ENCODE data around the gene ZNF425.

ZNF425 gene

GRCh38 chr7:149093228-149093627, 32.9 kb downstream of the ZNF425 start:
- TF ChIP-seq FOXM1 (IDR thresholded peaks at IDR 0.05; ENCODE audit: borderline replicate concordance, low read depth) = no peak

GRCh38 chr7:149090397-149091195, 35.5 kb downstream of the ZNF425 start, which contains the start of gene ZNF786:
Gene ZNF786 (minus strand): TSS chr7:149090718. CDS start chr7:149090640, 78 bp downstream.
- peak; percentile 99 for TF ChIP-seq EGR1 (IDR thresholded peaks at IDR 0.05)
- TF ChIP-seq CREB1 (IDR thresholded peaks at IDR 0.05; ENCODE audit: low read depth) = no peak
- TF ChIP-seq TCF12 (IDR thresholded peaks at IDR 0.05; ENCODE audit: low read depth) = peak; percentile 53
- TF ChIP-seq EP300 (IDR thresholded peaks at IDR 0.05; ENCODE audit: borderline replicate concordance) = 0 out of 2 replicates have a peak, but pooled peaks have one; percentile 30
- TF ChIP-seq FOXM1 (IDR thresholded peaks at IDR 0.05; ENCODE audit: borderline replicate concordance, low read depth) = no peak
- peak; percentile 75; the same call in 1 of the 2 replicates for TF ChIP-seq YY1 (IDR thresholded peaks at IDR 0.05; ENCODE audit: low read depth)
- TF ChIP-seq NFIC (IDR thresholded peaks at IDR 0.05) = peak; percentile 29; the same call in 1 of the 2 replicates
- 0 out of 2 replicates have a peak, but pooled peaks have one; percentile 20 for TF ChIP-seq REST (IDR thresholded peaks at IDR 0.05; ENCODE audit: low read depth)
- TF ChIP-seq ZBTB7A (IDR thresholded peaks at IDR 0.05; ENCODE audit: low read depth) = peak; percentile 39; the same call in 1 of the 2 replicates
- peak; percentile 79 for TF ChIP-seq TAF1 (IDR thresholded peaks at IDR 0.05; ENCODE audit: low read depth)
- no peak for TF ChIP-seq CEBPB (IDR thresholded peaks at IDR 0.05)
- TF ChIP-seq MAX (IDR thresholded peaks at IDR 0.05) = no peak; the same call in 1 of the 2 replicates
- TF ChIP-seq TEAD4 (IDR thresholded peaks at IDR 0.05) = peak; percentile 9; the same call in 1 of the 2 replicates
- TF ChIP-seq USF1 (IDR thresholded peaks at IDR 0.05) = peak; percentile 8; the same call in 1 of the 2 replicates
- TF ChIP-seq RAD21 (IDR thresholded peaks at IDR 0.05; ENCODE audit: low read depth) = peak; percentile 67

GRCh38 chr7:149087376-149087775, 38.7 kb downstream of the ZNF425 start:
- TF ChIP-seq CREB1 (IDR thresholded peaks at IDR 0.05; ENCODE audit: low read depth) (no peak), ZBTB7A (IDR thresholded peaks at IDR 0.05; ENCODE audit: low read depth) (no peak), RAD21 (IDR thresholded peaks at IDR 0.05; ENCODE audit: low read depth) (no peak), TAF1 (IDR thresholded peaks at IDR 0.05; ENCODE audit: low read depth) (no peak), TEAD4 (IDR thresholded peaks at IDR 0.05) (no peak), MAX (IDR thresholded peaks at IDR 0.05) (no peak), FOXM1 (IDR thresholded peaks at IDR 0.05; ENCODE audit: borderline replicate concordance, low read depth) (no peak), USF1 (IDR thresholded peaks at IDR 0.05) (no peak), CEBPB (IDR thresholded peaks at IDR 0.05) (no peak), EGR1 (IDR thresholded peaks at IDR 0.05) (no peak), EP300 (IDR thresholded peaks at IDR 0.05; ENCODE audit: borderline replicate concordance) (no peak), TCF12 (IDR thresholded peaks at IDR 0.05; ENCODE audit: low read depth) (no peak), REST (IDR thresholded peaks at IDR 0.05; ENCODE audit: low read depth) (no peak), YY1 (IDR thresholded peaks at IDR 0.05; ENCODE audit: low read depth) (no peak), NFIC (IDR thresholded peaks at IDR 0.05) (no peak)

GRCh38 chr7:149085866-149086265, 40.3 kb downstream of the ZNF425 start:
- TF ChIP-seq FOXM1 (IDR thresholded peaks at IDR 0.05; ENCODE audit: borderline replicate concordance, low read depth) (no peak), RAD21 (IDR thresholded peaks at IDR 0.05; ENCODE audit: low read depth) (no peak), NFIC (IDR thresholded peaks at IDR 0.05) (no peak), REST (IDR thresholded peaks at IDR 0.05; ENCODE audit: low read depth) (no peak), EP300 (IDR thresholded peaks at IDR 0.05; ENCODE audit: borderline replicate concordance) (no peak)
